Measurements from ENCODE around the gene ACAP3.

GRCh38 chr1:1284221-1285101 lies 23.3 kb downstream of the ACAP3 start:
- TF ChIP-seq RARB (CRISPR knock-in tag; IDR thresholded peaks at IDR 0.05) (no peak), PATZ1 (CRISPR knock-in tag; IDR thresholded peaks at IDR 0.05; ENCODE audit: borderline replicate concordance) (no peak), ZNF8 (CRISPR knock-in tag; IDR thresholded peaks at IDR 0.05) (no peak), ZFP3 (CRISPR knock-in tag; IDR thresholded peaks at IDR 0.05) (no peak), ZC3H10 (CRISPR knock-in tag; IDR thresholded peaks at IDR 0.05) (no peak), ZFP30 (CRISPR knock-in tag; IDR thresholded peaks at IDR 0.05) (no peak), ZNF565 (CRISPR knock-in tag; conservative IDR thresholded peaks at IDR 0.05; ENCODE audit: low read depth) (no peak)
